ENCODE data around the gene LTBP2.

The LTBP2 gene

DNA sequence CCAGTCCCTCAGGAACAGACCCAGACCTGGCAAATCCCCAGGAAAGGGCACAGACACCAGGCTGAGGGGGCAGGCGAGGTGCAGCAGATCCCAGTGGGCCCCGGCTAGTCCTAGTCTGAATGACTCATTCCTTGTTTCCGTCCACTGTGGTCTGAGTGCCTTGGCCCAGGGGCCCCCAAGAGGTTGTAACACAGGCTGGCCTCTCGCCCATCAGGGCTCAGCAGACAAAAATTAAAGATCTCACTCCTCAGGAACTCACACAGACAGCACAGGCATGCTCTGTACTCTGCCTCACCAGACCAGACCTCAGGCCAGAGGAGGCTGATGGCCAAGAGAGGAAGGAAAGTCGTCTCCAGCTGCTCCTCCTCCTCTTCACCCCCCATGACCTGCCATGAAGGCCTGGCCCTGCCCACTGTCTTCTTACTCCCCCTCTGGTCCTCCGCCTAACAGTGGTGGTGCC, 7.7 kb upstream of the LTBP2 start:
- no peak overlapping the region for H3K4me3 ChIP-seq (ENCODE audit: low read depth, low read length)
- TF ChIP-seq, protein P1, sequence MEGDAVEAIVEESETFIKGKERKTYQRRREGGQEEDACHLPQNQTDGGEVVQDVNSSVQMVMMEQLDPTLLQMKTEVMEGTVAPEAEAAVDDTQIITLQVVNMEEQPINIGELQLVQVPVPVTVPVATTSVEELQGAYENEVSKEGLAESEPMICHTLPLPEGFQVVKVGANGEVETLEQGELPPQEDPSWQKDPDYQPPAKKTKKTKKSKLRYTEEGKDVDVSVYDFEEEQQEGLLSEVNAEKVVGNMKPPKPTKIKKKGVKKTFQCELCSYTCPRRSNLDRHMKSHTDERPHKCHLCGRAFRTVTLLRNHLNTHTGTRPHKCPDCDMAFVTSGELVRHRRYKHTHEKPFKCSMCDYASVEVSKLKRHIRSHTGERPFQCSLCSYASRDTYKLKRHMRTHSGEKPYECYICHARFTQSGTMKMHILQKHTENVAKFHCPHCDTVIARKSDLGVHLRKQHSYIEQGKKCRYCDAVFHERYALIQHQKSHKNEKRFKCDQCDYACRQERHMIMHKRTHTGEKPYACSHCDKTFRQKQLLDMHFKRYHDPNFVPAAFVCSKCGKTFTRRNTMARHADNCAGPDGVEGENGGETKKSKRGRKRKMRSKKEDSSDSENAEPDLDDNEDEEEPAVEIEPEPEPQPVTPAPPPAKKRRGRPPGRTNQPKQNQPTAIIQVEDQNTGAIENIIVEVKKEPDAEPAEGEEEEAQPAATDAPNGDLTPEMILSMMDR (conservative IDR thresholded peaks at IDR 0.05; ENCODE audit: low read depth, low read length), result no peak
- DNase-seq (ENCODE audit: low read depth), result peak; percentile 98

DNA sequence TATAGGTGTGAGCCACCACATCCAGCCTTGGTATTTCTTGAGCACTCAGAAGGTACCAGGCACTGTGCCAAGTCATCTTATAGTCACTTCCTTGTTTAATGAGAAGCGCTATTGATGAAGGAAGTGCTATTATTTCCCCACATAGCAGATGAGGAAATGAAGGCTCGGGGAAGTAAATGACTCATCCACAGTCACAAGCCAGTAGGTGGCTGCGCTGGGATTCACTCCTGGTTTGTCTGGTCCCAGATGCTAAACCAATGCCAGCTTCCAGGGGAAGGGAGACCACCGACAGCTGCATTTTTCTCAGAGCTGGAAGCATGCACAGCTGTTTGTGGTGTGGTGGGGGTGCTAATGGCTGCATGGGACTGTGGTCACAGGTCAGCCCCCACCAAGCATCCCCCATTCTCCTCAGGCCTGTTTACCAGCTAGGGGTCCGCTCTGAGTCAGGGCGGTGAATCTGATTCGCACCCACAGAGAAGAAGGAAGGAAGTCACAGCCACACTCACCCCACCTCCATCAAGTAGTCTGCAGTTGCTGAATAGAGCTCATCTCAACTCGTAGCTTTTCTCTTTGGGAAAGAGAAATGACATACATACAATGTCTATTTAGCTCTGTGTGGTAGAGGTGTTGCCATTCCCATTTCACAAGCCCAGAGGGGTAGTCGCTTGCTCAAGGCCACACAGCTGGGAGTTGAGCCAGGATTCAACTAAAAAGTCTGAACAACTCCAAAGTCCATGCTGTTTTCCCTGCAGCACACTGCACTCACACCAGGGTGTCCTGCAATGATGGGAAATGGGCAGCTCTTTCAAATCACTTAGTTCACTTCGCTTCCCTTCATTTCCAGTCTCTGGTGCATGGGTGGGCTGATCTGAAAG, 6.3 kb upstream of the LTBP2 start:
- peak; percentile 83 for DNase-seq (ENCODE audit: low read depth)
- H3K4me3 ChIP-seq (ENCODE audit: low read depth, low read length), result no peak overlapping the region
- TF ChIP-seq, protein P1 (conservative IDR thresholded peaks at IDR 0.05; ENCODE audit: low read depth, low read length), result peak; percentile 33

DNA sequence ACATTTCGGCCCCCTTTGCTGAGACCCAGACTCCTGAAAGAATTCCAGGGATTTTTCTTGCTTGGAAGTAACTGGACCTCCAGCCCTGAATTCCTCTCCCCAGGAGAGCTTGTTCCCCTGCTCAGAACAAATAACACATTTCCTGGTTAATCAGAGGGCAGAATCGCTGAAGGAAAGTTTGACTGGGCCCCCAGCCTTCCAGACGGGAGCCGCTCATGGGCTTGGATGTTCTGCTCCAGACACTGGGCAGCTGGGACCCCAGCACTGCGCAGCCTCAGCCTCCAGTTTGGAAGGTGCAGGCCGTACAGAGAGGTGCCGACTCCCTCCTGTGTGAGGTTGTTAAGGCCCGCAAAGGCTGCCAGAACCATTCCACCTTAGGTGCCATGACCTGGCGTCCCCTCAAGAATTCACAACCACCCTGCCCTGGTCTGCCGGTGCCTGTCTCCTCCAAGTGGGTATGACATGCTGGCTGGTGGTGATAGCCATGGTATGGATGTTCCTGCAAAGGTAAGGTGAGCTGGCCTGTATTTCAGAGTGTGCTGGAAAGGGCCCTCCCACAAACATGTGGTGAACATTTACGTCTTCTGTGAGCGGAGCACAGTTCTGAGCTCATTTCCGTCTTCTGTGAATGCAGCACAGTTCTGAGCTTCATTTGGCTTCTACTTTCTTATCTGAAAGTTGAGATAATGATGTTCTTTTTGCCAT, 5.1 kb upstream of the LTBP2 start:
- no peak overlapping the region for H3K4me3 ChIP-seq (ENCODE audit: low read depth, low read length)
- TF ChIP-seq, protein P1 (conservative IDR thresholded peaks at IDR 0.05; ENCODE audit: low read depth, low read length), result no peak
- DNase-seq (ENCODE audit: low read depth), result peak; percentile 83

DNA sequence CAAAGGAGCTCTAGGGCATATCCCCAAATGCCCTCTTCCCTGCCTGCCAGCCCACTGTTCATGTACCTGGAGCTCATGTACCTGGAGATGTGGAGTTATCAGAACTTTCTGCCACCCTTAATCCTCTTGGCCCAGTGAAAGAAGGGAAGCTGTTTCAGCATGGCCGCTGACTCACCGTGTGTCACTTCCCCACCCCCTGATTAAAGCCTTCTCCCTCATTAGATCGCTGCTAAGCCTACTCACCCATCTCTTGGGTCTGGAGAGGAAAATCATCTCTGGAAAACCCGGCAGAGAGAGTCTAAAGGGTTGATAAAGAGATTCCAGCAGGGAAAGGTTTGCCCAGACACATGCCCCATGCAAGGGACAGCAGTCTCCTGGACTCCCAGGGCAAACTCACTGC, 4.5 kb upstream of the LTBP2 start:
- no peak overlapping the region for H3K4me3 ChIP-seq (ENCODE audit: low read depth, low read length)
- peak; percentile 77 for DNase-seq (ENCODE audit: low read depth)
- TF ChIP-seq, protein P1 (conservative IDR thresholded peaks at IDR 0.05; ENCODE audit: low read depth, low read length), result no peak

DNA sequence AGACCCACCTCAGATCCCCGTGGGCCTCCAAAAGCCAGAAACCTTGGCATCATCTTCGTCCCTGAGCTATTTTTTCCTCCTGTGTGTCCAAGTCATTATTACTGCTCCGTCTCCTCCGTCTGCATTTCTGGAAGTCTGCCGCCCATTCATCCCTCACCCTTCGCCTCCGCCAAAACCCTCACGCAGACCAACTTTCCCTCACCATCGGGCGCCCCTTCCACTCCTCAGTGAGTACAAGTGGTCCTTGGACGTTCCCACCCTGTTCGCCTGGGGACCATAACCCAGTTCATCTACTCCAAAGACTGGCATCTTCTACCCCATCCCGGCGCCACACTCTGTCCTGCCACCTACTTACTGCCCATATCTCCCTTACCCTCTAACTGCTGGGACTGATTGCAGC, 3.7 kb upstream of the LTBP2 start:
- H3K4me3 ChIP-seq (ENCODE audit: low read depth, low read length), result no peak overlapping the region
- DNase-seq (ENCODE audit: low read depth), result no peak
- TF ChIP-seq, protein P1 (conservative IDR thresholded peaks at IDR 0.05; ENCODE audit: low read depth, low read length), result no peak

DNA sequence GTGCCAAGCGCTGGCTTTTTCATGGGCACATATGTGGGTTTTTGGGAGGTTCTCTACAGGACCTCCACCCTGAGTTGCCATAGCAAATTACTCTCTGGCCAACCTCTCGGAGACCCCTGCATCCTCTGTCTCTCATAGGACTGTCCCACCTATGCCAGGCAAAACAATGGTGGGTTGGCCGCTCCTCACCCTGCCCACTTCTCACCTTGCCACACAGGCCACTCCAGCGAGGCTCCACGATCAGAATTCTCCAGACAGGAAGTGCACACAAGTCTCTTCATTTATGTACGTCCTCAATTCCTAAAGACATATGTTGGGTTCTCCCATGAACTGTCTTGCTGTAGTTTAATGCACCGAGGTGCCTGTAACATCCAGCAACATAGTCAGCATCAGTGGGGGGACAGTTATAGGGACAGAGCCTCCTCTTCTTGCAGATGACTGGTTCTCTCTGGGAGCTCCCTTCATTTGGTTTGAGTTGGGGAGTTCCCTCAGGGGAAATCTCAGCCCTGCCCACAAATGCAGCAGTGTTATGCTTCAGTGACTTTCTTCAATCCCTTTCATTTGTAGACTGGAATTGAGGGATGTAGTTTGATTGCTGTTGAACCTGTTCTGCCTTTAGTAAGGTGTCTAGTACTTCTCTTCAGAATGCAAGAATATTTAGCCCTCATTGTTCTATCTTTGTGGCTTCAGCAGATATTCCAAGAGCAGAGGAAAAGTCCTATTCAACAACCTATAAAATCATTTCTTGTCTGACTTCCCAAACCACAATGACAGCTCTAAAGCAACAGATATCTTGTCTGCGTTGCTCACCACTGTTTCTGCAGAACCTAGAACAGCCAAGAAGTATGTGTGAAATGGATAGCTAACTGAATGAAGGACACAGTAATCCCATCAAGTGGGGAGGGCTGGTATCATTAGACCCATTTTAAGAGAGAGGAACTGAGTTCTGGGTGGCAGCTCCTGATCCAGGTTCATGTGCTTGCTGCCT, 2.8 kb upstream of the LTBP2 start:
- DNase-seq (ENCODE audit: low read depth), result no peak
- TF ChIP-seq, protein P1 (conservative IDR thresholded peaks at IDR 0.05; ENCODE audit: low read depth, low read length), result no peak
- no peak overlapping the region for H3K4me3 ChIP-seq (ENCODE audit: low read depth, low read length)

Data from choroid plexus epithelial cell (primary cell).